SK-N-MC (cell line): ENCODE measurements around the gene SLC6A6.

Experiments
- EZH2 ChIP-seq: fragments of 200-600 bp; sonication (generic); IDR thresholded peaks from one replicate; pipeline ENCODE4 v1.6.1; 2017; ENCODE audit warnings: antibody characterized with exemption
- FOXP2 ChIP-seq: optimal IDR thresholded peaks from 2 replicates; pipeline ENCODE3; 2011; ENCODE audit warnings: mild to moderate bottlenecking, moderate library complexity; ENCODE audit not compliant: insufficient read depth; ENCODE audit errors: extremely low read length, control extremely low read depth
- POLR2AphosphoS5 ChIP-seq: IDR thresholded peaks from 2 replicates; pipeline ENCODE4 v1.6.1; 2012; ENCODE audit warnings: mild to moderate bottlenecking, low read depth, low read length, borderline replicate concordance

DNA sequence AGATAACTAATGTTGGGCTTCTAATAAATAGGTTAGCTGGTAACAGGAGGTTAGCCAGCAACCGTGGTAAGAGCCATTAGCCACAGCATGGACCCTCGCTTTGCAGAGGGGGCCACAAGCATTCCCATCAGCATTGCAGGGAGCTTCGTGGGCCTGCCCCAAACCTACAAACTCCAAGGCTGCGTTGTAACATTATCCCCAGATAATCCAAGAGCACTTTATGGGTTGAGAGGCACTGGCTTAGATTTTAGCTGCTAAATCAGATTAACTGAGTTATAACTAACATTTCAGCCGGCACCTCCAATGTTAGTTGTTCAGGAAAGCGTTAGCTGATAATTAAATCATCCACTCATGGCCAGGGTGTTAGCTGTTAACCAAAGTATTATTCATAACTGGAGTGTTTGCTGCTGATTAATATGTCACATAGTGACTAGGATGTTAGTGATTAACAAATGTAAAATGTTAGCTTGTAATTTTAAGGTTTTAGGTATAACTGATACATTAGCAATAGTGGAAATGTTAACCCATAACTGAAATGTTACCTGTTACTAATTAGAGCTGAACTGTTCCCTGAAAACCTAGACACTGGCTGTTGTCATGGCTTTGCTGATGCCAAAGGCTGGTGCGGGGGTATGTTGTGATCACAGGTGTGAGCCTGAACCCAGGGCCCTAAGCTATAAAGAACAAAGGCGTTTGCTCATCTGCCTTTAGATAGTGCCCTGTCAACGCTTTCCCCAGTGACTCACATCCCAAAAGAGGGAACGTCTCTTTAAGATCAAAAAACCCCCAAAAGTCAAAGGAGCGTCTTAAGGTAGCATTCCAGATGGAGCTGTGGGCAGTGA, 56.2 kb downstream of the SLC6A6 start:
- TF ChIP-seq POLR2AphosphoS5 (no peak), EZH2 (no peak), FOXP2 (no peak)
